C1 segment of cervical spinal cord (tissue), 14 donors: Measurements from ENCODE around the gene DSCAM.

Experiments used
- DNase-seq, 14 donors: peaks; one replicate each; lab custom pipeline; 2025; lab: John Stamatoyannopoulos, UW

The DSCAM gene

GRCh38 chr21:40770435-40771055 is 76.4 kb downstream of the DSCAM start:
- DNase-seq, result no peak

GRCh38 chr21:40769231-40769630 is 77.7 kb downstream of the DSCAM start:
- DNase-seq, result no peak

GRCh38 chr21:40768056-40768455 is 78.9 kb downstream of the DSCAM start:
- DNase-seq, result no peak

GRCh38 chr21:40766381-40766780 is 80.6 kb downstream of the DSCAM start:
- no peak for DNase-seq

GRCh38 chr21:40765811-40766210 is 81.1 kb downstream of the DSCAM start:
- DNase-seq, result no peak

- DNase-seq, result no peak
Measured at GRCh38 chr21:40760821-40761220, 86.1 kb downstream of the DSCAM start.

GRCh38 chr21:40759061-40759460 is 87.9 kb downstream of the DSCAM start:
- no peak for DNase-seq

- no peak for DNase-seq
Measured at GRCh38 chr21:40757366-40757765, 89.6 kb downstream of the DSCAM start.

- no peak for DNase-seq
Measured at GRCh38 chr21:40754466-40754865, 92.5 kb downstream of the DSCAM start.

GRCh38 chr21:40753756-40754155 is 93.2 kb downstream of the DSCAM start:
- no peak for DNase-seq

GRCh38 chr21:40752125-40752524 is 94.8 kb downstream of the DSCAM start:
- DNase-seq, result no peak

- DNase-seq, result no peak
Measured at GRCh38 chr21:40751221-40751620, 95.7 kb downstream of the DSCAM start.

GRCh38 chr21:40736145-40736544 is 110.8 kb downstream of the DSCAM start:
- no peak for DNase-seq

GRCh38 chr21:40733024-40733397 is 113.9 kb downstream of the DSCAM start:
- no peak for DNase-seq

GRCh38 chr21:40732253-40733023 is 114.5 kb downstream of the DSCAM start:
- DNase-seq, result no peak

GRCh38 chr21:40731206-40731605 is 115.8 kb downstream of the DSCAM start:
- no peak for DNase-seq

- DNase-seq, result no peak
Measured at GRCh38 chr21:40730426-40730800, 116.5 kb downstream of the DSCAM start.

GRCh38 chr21:40729761-40730425 is 117.1 kb downstream of the DSCAM start:
- no peak for DNase-seq

GRCh38 chr21:40723966-40724365 is 123.0 kb downstream of the DSCAM start:
- DNase-seq, result no peak

- no peak for DNase-seq
Measured at GRCh38 chr21:40723317-40723716, 123.6 kb downstream of the DSCAM start.

GRCh38 chr21:40719615-40720014 is 127.3 kb downstream of the DSCAM start:
- no peak for DNase-seq

GRCh38 chr21:40717028-40717427 is 129.9 kb downstream of the DSCAM start:
- no peak for DNase-seq

- DNase-seq, result no peak
Measured at GRCh38 chr21:40714536-40714935, 132.4 kb downstream of the DSCAM start.
